Measurements from ENCODE around the gene CCDC127. TPM values are rescaled to one million over a fixed set of nuclear protein-coding genes. Genes with fewer than 3 reads are reported as not detected.

The CCDC127 gene
- total and polyA plus RNA-seq, 10 donors, result 1.2 to 8.9 (median 3.6) TPM

GRCh38 chr5:208449-209114 is 9.4 kb downstream of the CCDC127 start:
- intact Hi-C loops (cut with DNase I; ENCODE audit: low total_unique reads), result no loop called here
- no peaks in the 10 kb centered on the region for H3K27me3 ChIP-seq (replicated peaks in 1 of 7)
- WGBS, 5 donors, result 91 to 94% (median 93%) methylated on average over 15 of the region's 15 CpGs
- peaks cover 0 to 11% (median under 1%) of the 10 kb centered on the region in 6 donors for H3K4me1 ChIP-seq
- TF ChIP-seq POLR2A (IDR thresholded peaks at IDR 0.05) (no peak), POLR2AphosphoS5 (IDR thresholded peaks at IDR 0.05) (no peak)
- H3K27ac ChIP-seq, result no peak overlapping the region
- H3K9me3 ChIP-seq, result no peaks in the 10 kb centered on the region
- peak; percentile 58 for DNase-seq
- peaks cover 0 to 58% (median 26%) of the 10 kb centered on the region in 6 donors for H3K36me3 ChIP-seq
- no peak overlapping the region for H3K4me3 ChIP-seq

GRCh38 chr5:207599-207998 is 10.4 kb downstream of the CCDC127 start:
- H3K27ac ChIP-seq, result no peak overlapping the region
- intact Hi-C loops (cut with DNase I; ENCODE audit: low total_unique reads), result no loop called here
- no peak overlapping the region for H3K4me3 ChIP-seq
- 78 to 90% (median 86%) methylated on average over 14 of the region's 14 CpGs for WGBS, 5 donors
- TF ChIP-seq POLR2A (IDR thresholded peaks at IDR 0.05) (no peak), CTCF (IDR thresholded peaks at IDR 0.05 in 8 of 11, conservative IDR thresholded peaks at IDR 0.05 in 3 of 11) (no peak), POLR2AphosphoS5 (IDR thresholded peaks at IDR 0.05) (no peak)
- no peaks in the 10 kb centered on the region for H3K9me3 ChIP-seq
- H3K27me3 ChIP-seq (replicated peaks in 1 of 7), result no peaks in the 10 kb centered on the region
- DNase-seq, result peak; percentile 37
- peaks cover 0 to 61% (median 32%) of the 10 kb centered on the region in 6 donors for H3K36me3 ChIP-seq
- H3K4me1 ChIP-seq, result peaks cover 0 to 8% (median 0%) of the 10 kb centered on the region in 6 donors

- no peak for TF ChIP-seq POLR2AphosphoS5 (IDR thresholded peaks at IDR 0.05)
- no peak for TF ChIP-seq POLR2A (IDR thresholded peaks at IDR 0.05)
- no peak for TF ChIP-seq CTCF (IDR thresholded peaks at IDR 0.05 in 8 of 11, conservative IDR thresholded peaks at IDR 0.05 in 3 of 11)
- WGBS, 5 donors, result 81 to 85% (median 83%) methylated on average over 8 of the region's 8 CpGs
- peaks cover 0 to 8% (median 0%) of the 10 kb centered on the region in 6 donors for H3K4me1 ChIP-seq
- H3K36me3 ChIP-seq, result peaks cover 0 to 61% (median 32%) of the 10 kb centered on the region in 6 donors
- no peaks in the 10 kb centered on the region for H3K9me3 ChIP-seq
- H3K4me3 ChIP-seq, result no peak overlapping the region
- H3K27me3 ChIP-seq (replicated peaks in 1 of 7), result no peaks in the 10 kb centered on the region
- intact Hi-C loops (cut with DNase I; ENCODE audit: low total_unique reads), result no loop called here
- H3K27ac ChIP-seq, result no peak overlapping the region
- no peak for DNase-seq
Measured at GRCh38 chr5:206927-207536, 10.9 kb downstream of the CCDC127 start.

GRCh38 chr5:206406-206805 is 11.5 kb downstream of the CCDC127 start:
- Histone ChIP-seq H3K27me3 (replicated peaks in 1 of 7) (no peaks in the 10 kb centered on the region), H3K4me1 (peaks cover 0 to 11% (median 1%) of the 10 kb centered on the region in 6 donors), H3K27ac (no peak overlapping the region), H3K9me3 (no peaks in the 10 kb centered on the region), H3K4me3 (no peak overlapping the region), H3K36me3 (peaks cover 0 to 61% (median 32%) of the 10 kb centered on the region in 6 donors)
- 87 to 96% (median 92%) methylated on average over 9 to 11 of the region's 11 CpGs for WGBS, 5 donors
- TF ChIP-seq POLR2AphosphoS5 (IDR thresholded peaks at IDR 0.05), result no peak
- TF ChIP-seq CTCF (IDR thresholded peaks at IDR 0.05 in 8 of 11, conservative IDR thresholded peaks at IDR 0.05 in 3 of 11), result no peak
- no peak for TF ChIP-seq POLR2A (IDR thresholded peaks at IDR 0.05)
- DNase-seq, result no peak
- intact Hi-C loops (cut with DNase I; ENCODE audit: low total_unique reads), result no loop called here

Data from spleen (tissue), 11 donors.